Neural cell (in vitro differentiated cells): Measurements from ENCODE around the gene FBXO21.

ENCODE experiments used
- POLR2AphosphoS5 ChIP-seq: IDR thresholded peaks from 2 replicates; pipeline ENCODE4 v1.6.1; 2012
- TF ChIP-seq, protein P1 (sequence below): fragments of 450-650 bp; IDR thresholded peaks from 2 replicates; pipeline ENCODE4 v1.5.1; 2014; ENCODE audit warnings: antibody characterized with exemption, mild to moderate bottlenecking, moderate library complexity; ENCODE audit not compliant: poor library complexity, severe bottlenecking

DNA sequence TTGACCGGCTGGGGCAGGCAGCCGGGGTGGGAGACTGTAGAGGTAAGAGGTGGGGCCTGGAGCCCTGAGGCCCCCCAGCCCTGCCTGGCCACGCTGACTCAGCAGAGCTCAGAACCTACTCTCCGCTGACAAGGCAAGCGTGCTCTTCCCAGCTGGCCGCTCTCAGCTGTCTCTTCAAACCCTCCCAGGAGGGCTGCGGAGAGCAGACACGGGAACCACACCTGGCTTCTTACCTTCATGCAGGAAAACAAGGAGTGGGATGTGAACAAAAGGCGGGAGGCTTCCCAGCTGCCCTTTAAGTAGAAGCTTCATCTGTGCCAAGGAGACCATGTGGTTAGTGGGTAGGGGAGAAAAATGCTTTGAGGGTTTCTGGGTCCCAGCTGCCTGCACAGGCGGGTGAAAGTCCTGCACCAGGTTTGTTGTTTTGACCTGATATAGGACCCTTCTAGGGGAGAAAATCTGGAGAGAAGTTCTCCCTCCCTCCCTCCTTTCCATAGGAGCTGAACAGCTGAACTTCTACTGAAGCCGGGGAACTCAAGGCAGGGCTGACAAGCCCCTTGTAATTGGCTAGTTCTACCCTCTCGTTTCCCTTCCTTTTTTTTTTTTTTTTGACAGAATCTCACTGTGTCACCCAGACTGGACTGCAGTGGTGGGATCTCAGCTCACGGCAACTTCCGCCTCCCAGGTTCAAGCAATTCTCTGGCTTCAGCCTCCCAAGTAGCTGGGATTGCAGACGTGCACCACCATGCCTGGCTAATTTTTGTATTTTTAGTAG is 78.3 kb downstream of the FBXO21 start:
- TF ChIP-seq, protein P1, sequence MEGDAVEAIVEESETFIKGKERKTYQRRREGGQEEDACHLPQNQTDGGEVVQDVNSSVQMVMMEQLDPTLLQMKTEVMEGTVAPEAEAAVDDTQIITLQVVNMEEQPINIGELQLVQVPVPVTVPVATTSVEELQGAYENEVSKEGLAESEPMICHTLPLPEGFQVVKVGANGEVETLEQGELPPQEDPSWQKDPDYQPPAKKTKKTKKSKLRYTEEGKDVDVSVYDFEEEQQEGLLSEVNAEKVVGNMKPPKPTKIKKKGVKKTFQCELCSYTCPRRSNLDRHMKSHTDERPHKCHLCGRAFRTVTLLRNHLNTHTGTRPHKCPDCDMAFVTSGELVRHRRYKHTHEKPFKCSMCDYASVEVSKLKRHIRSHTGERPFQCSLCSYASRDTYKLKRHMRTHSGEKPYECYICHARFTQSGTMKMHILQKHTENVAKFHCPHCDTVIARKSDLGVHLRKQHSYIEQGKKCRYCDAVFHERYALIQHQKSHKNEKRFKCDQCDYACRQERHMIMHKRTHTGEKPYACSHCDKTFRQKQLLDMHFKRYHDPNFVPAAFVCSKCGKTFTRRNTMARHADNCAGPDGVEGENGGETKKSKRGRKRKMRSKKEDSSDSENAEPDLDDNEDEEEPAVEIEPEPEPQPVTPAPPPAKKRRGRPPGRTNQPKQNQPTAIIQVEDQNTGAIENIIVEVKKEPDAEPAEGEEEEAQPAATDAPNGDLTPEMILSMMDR: no peak
- TF ChIP-seq POLR2AphosphoS5: no peak
